Nephron (organoid): ENCODE results near the gene SLC43A2.

Experiments
- H3K27ac Mint-ChIP-seq, 3 experiments: 2 replicates each; pipeline ENCODE4 v1.8.0; 2020; ENCODE audit warnings: mixed read lengths in 3 of 3, mild to moderate bottlenecking in 2 of 3, moderate library complexity in 1 of 3
- H3K27me3 Mint-ChIP-seq: 2 replicates; pipeline ENCODE4 v1.8.0; 2021; ENCODE audit warnings: low read depth, mild to moderate bottlenecking, moderate library complexity, mixed read lengths
- H3K36me3 Mint-ChIP-seq: 2 replicates; pipeline ENCODE4 v1.8.0; 2020; ENCODE audit warnings: low read depth, mixed read lengths
- H3K4me1 Mint-ChIP-seq: 2 replicates; pipeline ENCODE4 v1.8.0; 2020; ENCODE audit warnings: mixed read lengths
- H3K4me3 Mint-ChIP-seq, 3 experiments: 2 replicates each; pipeline ENCODE4 v1.8.0; 2020; ENCODE audit warnings: mild to moderate bottlenecking in 3 of 3, mixed read lengths in 3 of 3, moderate library complexity in 2 of 3
- H3K9me3 Mint-ChIP-seq: 2 replicates; pipeline ENCODE4 v1.8.0; 2020; ENCODE audit warnings: mixed read lengths
- CTCF ChIP-seq, 3 experiments: fragments of 200-600 bp; sonication (generic); IDR thresholded peaks; one replicate each; pipeline ENCODE4 v1.5.0; 2021; ENCODE audit warnings: antibody characterized with exemption in 3 of 3; ENCODE audit not compliant: unreplicated experiment in 3 of 3

The SLC43A2 gene

GRCh38 chr17:1597861-1598342, 30.7 kb downstream of the SLC43A2 start:
- H3K27me3 Mint-ChIP-seq: no peaks in the 10 kb centered on the region
- H3K36me3 Mint-ChIP-seq: peaks cover 4% of the 10 kb centered on the region
- no peaks in the 10 kb centered on the region for H3K9me3 Mint-ChIP-seq
- no peak overlapping the region for H3K27ac Mint-ChIP-seq
- TF ChIP-seq CTCF (IDR thresholded peaks at IDR 0.05; ENCODE audit: unreplicated experiment in 3 of 3): no peak
- H3K4me3 Mint-ChIP-seq: no peak overlapping the region
- no peaks in the 10 kb centered on the region for H3K4me1 Mint-ChIP-seq

- no peaks in the 10 kb centered on the region for H3K36me3 Mint-ChIP-seq
- H3K27ac Mint-ChIP-seq: no peak overlapping the region
- TF ChIP-seq CTCF (IDR thresholded peaks at IDR 0.05; ENCODE audit: unreplicated experiment in 3 of 3): no peak
- H3K4me3 Mint-ChIP-seq: no peak overlapping the region
- no peaks in the 10 kb centered on the region for H3K27me3 Mint-ChIP-seq
- no peaks in the 10 kb centered on the region for H3K9me3 Mint-ChIP-seq
- H3K4me1 Mint-ChIP-seq: peaks cover 10% of the 10 kb centered on the region
These were observed 35.1 kb downstream of the SLC43A2 start for GRCh38 chr17:1593630-1593931.

- H3K9me3 Mint-ChIP-seq: no peaks in the 10 kb centered on the region
- H3K4me3 Mint-ChIP-seq: no peak overlapping the region
- H3K4me1 Mint-ChIP-seq: peaks cover 10% of the 10 kb centered on the region
- H3K36me3 Mint-ChIP-seq: no peaks in the 10 kb centered on the region
- TF ChIP-seq CTCF (IDR thresholded peaks at IDR 0.05; ENCODE audit: unreplicated experiment in 3 of 3): no peak
- no peak overlapping the region for H3K27ac Mint-ChIP-seq
- no peaks in the 10 kb centered on the region for H3K27me3 Mint-ChIP-seq
These were observed 35.6 kb downstream of the SLC43A2 start for GRCh38 chr17:1592751-1593629.

- TF ChIP-seq CTCF (IDR thresholded peaks at IDR 0.05; ENCODE audit: unreplicated experiment in 3 of 3): no peak
- H3K36me3 Mint-ChIP-seq: no peaks in the 10 kb centered on the region
- H3K4me1 Mint-ChIP-seq: peaks cover 12% of the 10 kb centered on the region
These were observed 37.1 kb downstream of the SLC43A2 start for GRCh38 chr17:1591474-1592090.

GRCh38 chr17:1590747-1591473, 37.7 kb downstream of the SLC43A2 start:
- no peaks in the 10 kb centered on the region for H3K36me3 Mint-ChIP-seq
- H3K4me3 Mint-ChIP-seq: no peak overlapping the region
- H3K27me3 Mint-ChIP-seq: peaks cover under 1% of the 10 kb centered on the region
- no peak for TF ChIP-seq CTCF (IDR thresholded peaks at IDR 0.05; ENCODE audit: unreplicated experiment in 3 of 3)
- peaks cover 14% of the 10 kb centered on the region for H3K4me1 Mint-ChIP-seq
- H3K9me3 Mint-ChIP-seq: no peaks in the 10 kb centered on the region
- no peak overlapping the region for H3K27ac Mint-ChIP-seq

More at GRCh38 chr17:1591474-1592090, 37.1 kb downstream of the SLC43A2 start:
- Mint-ChIP-seq H3K27me3 (no peaks in the 10 kb centered on the region), H3K4me3 (no peak overlapping the region), H3K27ac (no peak overlapping the region), H3K9me3 (no peaks in the 10 kb centered on the region)
